Renal pelvis (tissue), 4 donors: ENCODE measurements around the gene CACNA2D3. TPM values are rescaled to one million over a fixed set of nuclear protein-coding genes. Genes with fewer than 3 reads are reported as not detected.

Experiments
- DNase-seq: peaks from one replicate; pipeline ENCODE4 v3.0.0-alpha.2; 2013
- polyA plus RNA-seq, 3 donors: library from polyadenylated mRNA; unstranded; fragments of 120-200 nt; gene quantifications; one replicate each; pipeline ENCODE4 v1.2.1, GENCODE V29; 2013; ENCODE audit not compliant: insufficient read length in 3 of 3

CACNA2D3 gene
- polyA plus RNA-seq, 3 donors, result 1.3 to 1.7 (median 1.6) TPM

- no peak for DNase-seq
These were observed 252.0 kb downstream of the CACNA2D3 start for GRCh38 chr3:54374214-54374852.

DNA sequence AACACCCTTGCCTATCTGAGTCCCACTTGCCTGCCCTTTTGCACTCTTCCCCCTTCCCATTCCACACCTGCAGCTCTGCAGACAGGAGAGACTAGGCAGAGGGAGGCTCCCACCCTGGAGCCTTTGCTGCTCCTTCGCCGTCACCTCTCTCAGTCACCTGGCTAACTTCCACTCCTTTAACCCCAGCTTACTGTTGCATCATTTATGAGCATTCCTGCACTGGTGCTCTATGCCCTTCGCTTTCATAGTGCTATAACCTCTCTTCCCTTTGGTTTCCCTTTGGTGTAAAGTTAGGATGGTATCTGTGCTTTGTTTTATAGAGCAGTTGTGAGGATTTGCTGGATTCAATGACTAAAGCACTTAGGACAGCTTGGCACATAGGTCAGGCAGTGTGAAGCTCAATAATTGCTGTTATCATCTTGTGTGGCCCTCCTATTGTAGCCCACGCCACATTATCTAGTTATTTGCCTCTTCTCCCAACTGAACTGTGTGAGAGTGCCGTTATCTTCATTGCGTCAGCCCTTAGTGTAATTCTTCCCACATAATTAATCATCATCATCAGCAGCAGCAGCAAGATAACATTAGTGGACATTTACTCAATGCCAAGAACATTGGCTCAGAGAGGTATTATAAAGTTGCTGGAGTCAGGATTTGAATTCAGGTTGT is 253.9 kb downstream of the CACNA2D3 start:
- no peak for DNase-seq

- DNase-seq, result no peak
These were observed 254.7 kb downstream of the CACNA2D3 start for GRCh38 chr3:54376939-54377578.

DNA sequence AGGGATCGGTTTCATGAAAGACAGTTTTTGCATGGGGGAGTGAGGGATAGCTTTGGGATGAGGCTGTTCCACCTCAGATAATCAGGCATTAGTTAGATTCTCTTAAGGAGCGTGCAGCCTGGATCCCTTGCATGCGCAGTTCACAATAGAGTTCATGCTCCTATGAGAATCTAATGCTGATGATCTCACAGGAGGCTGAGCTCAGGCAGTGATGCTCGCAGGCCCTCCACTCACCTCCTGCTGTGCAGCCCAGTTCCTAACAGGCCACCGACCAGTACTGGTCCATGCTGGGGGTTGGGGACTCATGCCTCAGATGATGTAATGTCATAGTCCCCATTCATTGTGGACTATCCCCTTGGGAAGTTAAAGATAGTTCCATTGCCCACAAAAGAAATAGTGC is 255.8 kb downstream of the CACNA2D3 start:
- DNase-seq, result no peak

DNA sequence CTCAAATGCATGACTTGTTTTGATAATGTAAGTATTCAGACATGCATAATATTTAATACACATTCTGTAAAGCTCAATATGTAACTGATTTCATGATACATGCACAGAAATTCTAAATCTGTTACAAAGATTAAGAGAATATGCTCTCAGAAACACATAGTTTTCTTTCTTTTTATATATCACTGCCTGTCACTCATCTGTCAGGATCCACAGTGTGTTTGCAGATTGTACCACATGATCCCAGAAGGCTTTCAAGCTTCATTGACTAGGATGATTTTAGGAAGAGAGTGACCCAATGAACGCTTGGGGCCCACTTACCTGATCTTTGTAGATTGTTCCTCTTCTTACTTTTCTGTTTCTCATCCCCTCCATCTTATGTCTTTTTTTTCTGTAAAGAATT is 261.9 kb downstream of the CACNA2D3 start:
- no peak for DNase-seq

GRCh38 chr3:54390582-54390981 is 268.2 kb downstream of the CACNA2D3 start:
- no peak for DNase-seq

DNA sequence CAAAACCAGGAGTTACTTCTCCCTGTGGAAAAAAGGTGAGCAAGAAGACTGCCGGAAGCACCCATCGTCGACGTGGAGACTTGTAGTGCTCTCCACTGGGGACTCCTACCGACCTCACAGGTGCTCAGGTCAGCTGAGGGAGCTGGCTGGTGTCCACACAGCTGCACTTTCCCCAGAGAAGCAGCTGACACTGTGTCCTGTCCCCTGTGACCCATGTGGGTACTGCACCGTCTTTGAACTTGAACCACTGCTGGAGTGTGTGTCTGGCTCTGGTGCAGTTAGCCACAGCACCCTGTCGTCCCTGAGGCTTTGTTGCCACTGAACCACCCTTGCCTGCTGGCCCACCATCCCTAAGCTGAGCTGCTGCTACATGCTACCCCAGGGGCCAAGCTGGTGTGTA is 270.8 kb downstream of the CACNA2D3 start:
- no peak for DNase-seq

DNA sequence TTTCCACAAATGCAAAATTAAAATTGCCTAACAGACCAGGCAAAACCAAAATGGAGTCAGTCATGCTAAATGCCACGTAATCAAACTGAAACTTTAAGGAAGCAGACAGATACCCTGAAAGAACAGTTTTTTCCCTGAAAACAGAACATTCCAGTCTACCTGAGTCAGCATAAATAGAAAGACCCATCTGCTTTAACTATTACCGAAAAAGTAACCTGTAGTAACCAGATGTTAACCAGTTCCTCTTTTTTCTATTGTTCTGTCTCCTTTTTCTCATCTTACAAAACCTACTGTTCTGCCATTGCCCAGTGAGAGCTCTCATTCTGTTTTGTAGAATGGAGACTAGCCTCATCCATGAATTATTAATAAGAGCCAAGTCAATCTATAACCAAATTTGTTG is 286.0 kb downstream of the CACNA2D3 start:
- no peak for DNase-seq

DNA sequence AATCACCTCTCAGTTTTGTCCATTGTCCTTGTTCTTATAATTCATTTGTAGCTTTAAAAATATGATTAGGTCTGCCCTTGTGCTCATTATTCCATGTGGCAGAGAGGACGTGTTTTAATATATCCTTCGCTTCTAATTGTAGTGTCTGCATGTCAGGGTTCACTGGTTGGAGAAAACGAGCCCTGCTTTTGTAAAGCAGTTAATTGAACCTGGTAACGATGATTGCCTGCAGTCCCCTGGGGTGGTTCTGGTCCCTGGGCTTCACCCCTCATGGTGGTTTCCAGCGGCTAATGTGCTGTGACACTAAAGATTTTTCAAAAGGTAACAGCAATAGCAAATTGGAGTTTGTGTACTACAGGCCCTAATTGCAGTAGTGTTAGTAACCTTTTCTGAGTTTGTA is 299.6 kb downstream of the CACNA2D3 start:
- no peak for DNase-seq

DNA sequence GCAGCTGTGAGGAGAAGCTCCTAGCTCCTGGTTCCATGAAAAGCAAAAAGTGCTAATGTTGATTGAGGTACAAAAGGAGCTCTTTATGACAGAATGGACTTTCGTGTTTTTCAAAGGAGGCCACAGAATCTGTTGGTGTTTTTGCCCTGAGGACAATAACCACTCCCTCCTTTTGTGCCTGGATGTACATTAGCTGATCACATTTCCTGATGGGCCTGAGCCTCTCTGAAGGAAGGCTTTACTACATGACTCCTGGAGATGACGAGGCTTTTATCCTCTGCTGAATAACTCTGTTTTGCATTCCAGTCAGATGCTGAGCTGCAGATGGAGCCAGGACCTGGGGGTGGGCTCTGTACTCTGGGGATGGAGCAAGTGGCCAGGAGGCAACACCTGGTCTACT is 301.9 kb downstream of the CACNA2D3 start:
- DNase-seq, result no peak

DNA sequence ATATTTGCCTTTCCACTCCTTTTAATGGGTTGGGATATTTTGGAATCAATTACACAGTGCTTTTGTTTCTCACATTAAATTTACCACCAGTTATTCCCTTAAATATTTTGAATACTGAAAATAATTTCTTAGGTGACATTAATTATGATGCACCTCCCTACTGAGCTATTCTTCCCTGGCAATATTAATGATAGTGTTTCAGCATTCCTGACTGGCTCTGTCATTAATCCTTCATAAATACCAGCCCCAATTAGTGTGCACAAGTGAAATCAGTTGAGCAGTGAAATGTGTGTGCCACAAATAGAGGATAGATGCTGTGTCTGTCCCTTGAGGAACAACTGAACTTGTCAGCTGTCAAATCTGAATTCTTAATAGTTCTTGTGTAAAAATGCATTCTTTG is 304.0 kb downstream of the CACNA2D3 start:
- no peak for DNase-seq

GRCh38 chr3:54427501-54427900 is 305.1 kb downstream of the CACNA2D3 start:
- no peak for DNase-seq

DNA sequence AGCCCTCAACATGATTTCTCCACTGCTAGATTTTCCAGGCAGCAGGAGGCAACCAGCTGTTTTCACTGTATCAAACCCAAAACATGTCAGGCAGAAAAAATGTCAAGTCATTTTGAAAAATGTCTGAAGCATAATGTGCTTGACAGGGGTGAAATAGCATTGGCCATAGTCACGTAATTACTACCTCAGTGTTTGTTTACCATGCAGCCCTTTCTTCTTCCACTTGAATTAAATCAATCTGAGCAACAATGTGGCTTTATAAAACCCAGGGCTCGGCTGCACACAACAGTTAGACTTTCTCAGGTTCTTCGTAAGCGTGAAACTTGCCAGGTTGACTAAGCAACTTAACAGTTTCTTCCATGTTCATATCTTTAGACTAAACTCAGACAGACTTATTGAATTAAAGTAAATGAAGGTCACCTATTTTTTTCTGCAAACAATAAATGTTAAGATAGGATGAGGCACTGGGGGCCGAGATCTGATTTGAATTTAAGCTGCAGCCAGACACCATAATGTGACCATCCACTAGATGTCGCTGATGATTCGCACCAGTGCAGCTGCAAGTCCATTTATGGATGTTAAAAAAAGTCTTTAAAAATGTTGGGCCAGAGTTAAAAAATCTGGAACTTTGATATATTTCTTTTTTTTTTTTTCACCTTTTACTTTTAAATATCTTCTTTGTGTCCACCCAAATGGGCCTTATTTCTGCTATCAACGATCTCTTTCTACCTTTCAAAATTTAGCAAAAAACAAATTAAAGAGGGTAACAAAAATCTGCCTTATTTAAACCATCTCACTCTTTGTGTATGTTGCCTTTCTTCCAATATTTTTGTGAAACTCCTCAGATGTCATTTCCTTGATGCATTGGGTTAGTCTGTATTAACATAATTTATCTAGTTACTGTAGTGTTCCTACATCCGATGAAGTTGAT is 305.9 kb downstream of the CACNA2D3 start:
- peak; percentile 62 for DNase-seq

- no peak for DNase-seq
These were observed 310.6 kb downstream of the CACNA2D3 start for GRCh38 chr3:54432975-54433374.

- peak; percentile 15 for DNase-seq
These were observed 311.5 kb downstream of the CACNA2D3 start for GRCh38 chr3:54433846-54434245.

- DNase-seq, result no peak
These were observed 312.4 kb downstream of the CACNA2D3 start for GRCh38 chr3:54434756-54435155.

DNA sequence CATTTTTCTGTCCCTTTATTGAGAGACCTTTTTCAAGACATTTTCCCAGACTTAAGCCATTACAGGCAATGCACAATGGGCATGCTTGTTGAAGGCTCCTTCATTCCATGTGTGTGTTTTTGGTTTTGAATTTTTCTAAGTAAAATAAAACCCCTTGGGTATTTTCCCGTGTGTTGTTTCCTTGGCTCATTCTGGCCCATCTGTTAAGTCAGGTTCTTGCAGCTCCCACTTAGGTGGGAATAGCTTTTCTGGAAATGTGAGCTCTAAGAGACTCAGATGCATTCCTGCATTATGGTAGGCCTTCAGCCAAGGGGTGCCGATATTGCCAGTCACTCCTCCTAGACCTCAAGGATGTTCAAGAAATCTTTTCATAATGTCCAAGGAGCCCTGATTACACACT is 314.9 kb downstream of the CACNA2D3 start:
- DNase-seq, result no peak

GRCh38 chr3:54443561-54444161 is 321.3 kb downstream of the CACNA2D3 start:
- no peak for DNase-seq

DNA sequence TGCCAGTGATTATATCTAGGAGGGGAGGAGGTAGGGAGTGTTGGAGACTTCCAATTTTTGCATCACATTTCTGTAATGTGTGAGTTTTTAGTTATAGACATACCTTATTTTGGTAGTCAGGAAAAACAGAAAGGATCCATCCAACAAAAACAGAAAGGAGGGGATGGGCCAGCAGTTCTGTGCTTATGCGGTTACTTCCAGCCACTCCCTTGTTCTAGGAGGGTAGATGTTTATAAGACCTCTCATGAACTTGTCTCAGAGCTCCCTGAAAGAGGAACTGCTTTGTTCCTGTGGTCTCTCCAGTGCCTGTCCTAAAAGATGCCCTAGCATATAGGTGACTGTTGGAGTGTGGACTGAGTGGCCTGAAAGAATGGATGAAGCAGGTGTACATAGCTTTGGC is 323.3 kb downstream of the CACNA2D3 start:
- no peak for DNase-seq

DNA sequence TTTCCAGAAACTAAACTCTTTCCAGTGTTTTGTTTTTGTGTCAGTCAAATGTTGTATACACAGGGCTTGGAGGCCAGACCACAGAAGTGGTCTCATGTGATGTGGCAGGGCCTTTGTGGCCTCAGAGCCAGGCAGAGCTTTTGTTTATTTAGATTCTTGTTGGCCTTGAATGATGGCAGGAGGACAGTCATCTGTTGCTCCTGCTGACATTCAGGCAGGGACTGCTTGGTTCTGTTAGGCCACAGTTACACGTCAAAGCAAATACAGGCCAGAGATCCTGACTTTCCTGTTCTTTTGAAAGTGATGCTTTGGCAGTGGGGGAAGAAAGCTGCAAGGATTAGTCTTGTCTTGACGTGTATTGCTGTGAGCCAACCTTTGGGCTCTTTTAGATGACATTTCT is 325.1 kb downstream of the CACNA2D3 start:
- DNase-seq, result no peak

DNA sequence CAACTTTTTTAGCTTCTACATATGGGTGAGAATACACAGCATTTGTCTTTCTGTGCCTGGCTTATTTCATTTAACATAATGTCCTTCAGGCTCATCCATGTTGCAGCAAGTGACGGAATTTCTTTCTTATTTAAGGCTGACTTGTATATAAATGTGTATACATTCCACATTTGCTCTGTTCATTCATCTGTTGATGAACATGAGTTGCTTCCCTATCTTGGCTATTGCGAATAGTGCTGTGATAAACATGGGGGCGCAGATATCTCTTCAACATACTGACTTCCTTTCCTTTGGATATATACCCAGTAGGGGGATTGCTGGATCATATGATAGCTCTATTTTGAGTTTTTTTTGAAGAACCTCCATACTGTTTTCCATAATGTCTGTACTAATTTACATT is 332.5 kb downstream of the CACNA2D3 start:
- no peak for DNase-seq

GRCh38 chr3:54458357-54458756 is 336.0 kb downstream of the CACNA2D3 start:
- DNase-seq, result no peak
